HCT116 (cell line): Measurements from ENCODE around the gene TAB3. TPM values are rescaled to one million over a fixed set of nuclear protein-coding genes. Genes with fewer than 3 reads are reported as not detected.

Experiments used
- ATAC-seq: fragments of 200-7000 bp; cut with Tn5 transposase; 2 replicates; pipeline ENCODE4 v1.9.1; 2020; ENCODE audit warnings: mild to moderate bottlenecking, moderate library complexity
- BruUV-seq: library from RNA; stranded (reverse); fragments of 400-500 nt; replicated peaks from 2 replicates; lab custom pipeline; 2021; lab: Mats Ljungman, UMichigan
- CTCF ChIA-PET: fragments of 300-600 bp; sonication (Branson Sonifier 250); formaldehyde crosslinking; loops from one replicate; lab custom pipeline; 2021; ENCODE audit warnings: antibody characterized with exemption; lab: Charles Lee
- POLR2A ChIA-PET: fragments of 300-600, 350-600 bp; sonication (Branson Sonifier 250); formaldehyde crosslinking; loops from one replicate; lab custom pipeline; 2021; ENCODE audit warnings: antibody characterized with exemption; lab: Charles Lee
- RAD21 ChIA-PET, 2 experiments: fragments of 300-600 bp; sonication (Branson Sonifier 250); formaldehyde crosslinking; loops; one replicate each; lab custom pipeline; 2023; ENCODE audit warnings: low total read pairs in 2 of 2; ENCODE audit not compliant: uncharacterized antibody in 2 of 2, unreplicated experiment in 2 of 2, low non-redundant PET in 1 of 2; lab: Charles Lee
- DNase-seq: peaks from one replicate; pipeline ENCODE4 v3.0.0-alpha.2; 2010; ENCODE audit warnings: low read depth, low spot score
- H2AFZ ChIP-seq: fragments of 200-600 bp; shearing (Covaris generic), sonication (generic); 2 replicates; pipeline ENCODE4 v1.6.1; 2017; ENCODE audit warnings: low read depth, mixed run types, mixed read lengths, antibody characterized with exemption, low read length; ENCODE audit not compliant: poor library complexity, severe bottlenecking
- H3K27ac ChIP-seq: 2 replicates; pipeline ENCODE4 v1.5.1; 2012; ENCODE audit warnings: low read depth, low read length
- H3K27me3 ChIP-seq: fragments of 200-600 bp; sonication (generic); 2 replicates; pipeline ENCODE4 v1.6.1; 2016; ENCODE audit warnings: mixed run types, low read length, mixed read lengths; ENCODE audit not compliant: insufficient read depth
- H3K36me3 ChIP-seq, 2 experiments: fragments of 200-500 bp in 1 of 2; fragments of 200-600 bp in 1 of 2; sonication (Bioruptor generic) in 1 of 2; sonication (generic) in 1 of 2; 2 replicates each; pipeline versions ENCODE4 v1.5.1 to v1.6.1; 2014 to 2016; ENCODE audit warnings: low read length in 2 of 2, inconsistent platforms in 1 of 2, mixed read lengths in 1 of 2, mixed run types in 1 of 2; ENCODE audit not compliant: insufficient read depth in 2 of 2, control insufficient read depth in 1 of 2
- H3K4me1 ChIP-seq, 2 experiments: fragments of 200-600 bp in 1 of 2; sonication (generic) in 1 of 2; 2 replicates each; pipeline versions ENCODE4 v1.5.1 to v1.6.1; 2012 to 2017; ENCODE audit warnings: low read length in 2 of 2, inconsistent platforms in 1 of 2, mild to moderate bottlenecking in 1 of 2, mixed read lengths in 1 of 2, mixed run types in 1 of 2, moderate library complexity in 1 of 2; ENCODE audit not compliant: insufficient read depth in 2 of 2, control insufficient read depth in 1 of 2
- H3K4me2 ChIP-seq: fragments of 200-600 bp; sonication (generic); 2 replicates; pipeline ENCODE4 v1.6.1; 2017; ENCODE audit warnings: mixed run types, low read length, mixed read lengths
- H3K4me3 ChIP-seq, 2 experiments: fragments of 200-600 bp in 1 of 2; sonication (generic) in 1 of 2; replicated peaks in 1 of 2; 2 replicates each; pipeline ENCODE4 v1.5.1; 2011 to 2016; ENCODE audit warnings: low read length in 2 of 2, control low read depth in 1 of 2, low read depth in 1 of 2, mild to moderate bottlenecking in 1 of 2, mixed read lengths in 1 of 2, mixed run types in 1 of 2
- H3K79me2 ChIP-seq: fragments of 200-600 bp; sonication (generic); 2 replicates; pipeline ENCODE4 v1.6.1; 2017; ENCODE audit warnings: mild to moderate bottlenecking, mixed run types, low read length, moderate library complexity, mixed read lengths; ENCODE audit not compliant: insufficient read depth
- H3K9ac ChIP-seq: fragments of 200-600 bp; sonication (generic); 2 replicates; pipeline ENCODE4 v1.6.1; 2016; ENCODE audit warnings: low read length, mixed read lengths
- H3K9me2 ChIP-seq: fragments of 200-600 bp; sonication (generic), shearing (Covaris generic); 2 replicates; pipeline ENCODE4 v1.6.1; 2017; ENCODE audit warnings: mixed run types, mild to moderate bottlenecking, moderate library complexity; ENCODE audit not compliant: insufficient read depth
- H3K9me3 ChIP-seq, 2 experiments: fragments of 200-500 bp in 1 of 2; fragments of 200-600 bp in 1 of 2; sonication (Bioruptor generic) in 1 of 2; sonication (generic) in 1 of 2; 2 replicates each; pipeline ENCODE4 v1.6.1; 2014 to 2017; ENCODE audit warnings: low read length in 2 of 2, mixed read lengths in 2 of 2, inconsistent platforms in 1 of 2, low read depth in 1 of 2, mild to moderate bottlenecking in 1 of 2, mixed run types in 1 of 2, moderate library complexity in 1 of 2; ENCODE audit not compliant: control insufficient read depth in 1 of 2, insufficient read depth in 1 of 2
- H4K20me1 ChIP-seq: fragments of 200-600 bp; sonication (generic), shearing (Covaris generic); 2 replicates; pipeline ENCODE4 v1.6.1; 2017; ENCODE audit warnings: mixed run types, mild to moderate bottlenecking, moderate library complexity; ENCODE audit not compliant: insufficient read depth
- ATF3 ChIP-seq: IDR thresholded peaks from 2 replicates; pipeline ENCODE4 v1.6.1; 2012
- CEBPB ChIP-seq: IDR thresholded peaks from 2 replicates; pipeline ENCODE4 v1.6.1; 2012; ENCODE audit warnings: low read depth
- CTCF ChIP-seq, 3 experiments: fragments of 200-600 bp in 1 of 3; sonication (generic) in 1 of 3; IDR thresholded peaks in 2 of 3; conservative IDR thresholded peaks in 1 of 3; 2 replicates each; pipeline ENCODE4 v1.5.1; 2012 to 2017; ENCODE audit warnings: low read depth in 2 of 3, low read length in 2 of 3, antibody characterized with exemption in 1 of 3, borderline replicate concordance in 1 of 3, control low read depth in 1 of 3, mild to moderate bottlenecking in 1 of 3, mixed read lengths in 1 of 3, mixed run types in 1 of 3, moderate library complexity in 1 of 3; ENCODE audit not compliant: insufficient read depth in 1 of 3
- EGR1 ChIP-seq: IDR thresholded peaks from 2 replicates; pipeline ENCODE4 v1.6.1; 2012; ENCODE audit warnings: low read depth
- ELF1 ChIP-seq: IDR thresholded peaks from 2 replicates; pipeline ENCODE4 v1.6.1; 2012; ENCODE audit warnings: low read depth, borderline replicate concordance
- EZH2phosphoT487 ChIP-seq: fragments of 200-600 bp; IDR thresholded peaks from 2 replicates; pipeline ENCODE4 v1.6.1; 2018; ENCODE audit warnings: antibody characterized with exemption, borderline replicate concordance
- FOSL1 ChIP-seq: IDR thresholded peaks from 2 replicates; pipeline ENCODE4 v1.6.1; 2012; ENCODE audit warnings: low read depth
- JUND ChIP-seq: IDR thresholded peaks from 2 replicates; pipeline ENCODE4 v1.6.1; 2012
- POLR2A ChIP-seq: IDR thresholded peaks from 2 replicates; pipeline ENCODE4 v1.7.0; 2011; ENCODE audit warnings: borderline replicate concordance; ENCODE audit not compliant: insufficient read depth, insufficient read length; ENCODE audit errors: extremely low read depth
- SIN3A ChIP-seq: IDR thresholded peaks from 2 replicates; pipeline ENCODE4 v1.6.1; 2012; ENCODE audit warnings: low read depth
- TCF7L2 ChIP-seq: IDR thresholded peaks from 2 replicates; pipeline ENCODE4 v1.7.0; 2011; ENCODE audit warnings: borderline replicate concordance, inconsistent platforms; ENCODE audit not compliant: insufficient read depth, insufficient read length; ENCODE audit errors: extremely low read depth
- YY1 ChIP-seq: IDR thresholded peaks from 2 replicates; pipeline ENCODE4 v1.6.1; 2011; ENCODE audit warnings: low read length, low read depth, moderate library complexity, mild to moderate bottlenecking; ENCODE audit not compliant: insufficient replicate concordance; ENCODE audit errors: extremely low read depth
- ZFX ChIP-seq: fragments of 450-650 bp; IDR thresholded peaks from 2 replicates; pipeline ENCODE4 v1.6.1; 2017
- ZNF274 ChIP-seq: fragments of 200-500 bp; sonication (Bioruptor generic); IDR thresholded peaks from 2 replicates; pipeline ENCODE4 v1.6.1; 2014; ENCODE audit warnings: mild to moderate bottlenecking, low read depth, low read length, inconsistent platforms
- intact Hi-C: fragments of 100-400 bp; cut with micrococcal nuclease; formaldehyde crosslinking; loops from 2 replicates; pipeline ENCODE4 v1.10.0; 2022
- total RNA-seq: library from RNA; stranded (reverse); gene quantifications from one replicate; pipeline ENCODE4 v1.2.1, GENCODE V29; 2021; ENCODE audit not compliant: unreplicated experiment
- TF ChIP-seq, protein P1 (sequence below): IDR thresholded peaks from 2 replicates; pipeline ENCODE4 v1.6.1; 2012; ENCODE audit warnings: low read depth

Gene TAB3
- total RNA-seq, 1 experiment from 2014 or later, result 11.2 TPM

DNA sequence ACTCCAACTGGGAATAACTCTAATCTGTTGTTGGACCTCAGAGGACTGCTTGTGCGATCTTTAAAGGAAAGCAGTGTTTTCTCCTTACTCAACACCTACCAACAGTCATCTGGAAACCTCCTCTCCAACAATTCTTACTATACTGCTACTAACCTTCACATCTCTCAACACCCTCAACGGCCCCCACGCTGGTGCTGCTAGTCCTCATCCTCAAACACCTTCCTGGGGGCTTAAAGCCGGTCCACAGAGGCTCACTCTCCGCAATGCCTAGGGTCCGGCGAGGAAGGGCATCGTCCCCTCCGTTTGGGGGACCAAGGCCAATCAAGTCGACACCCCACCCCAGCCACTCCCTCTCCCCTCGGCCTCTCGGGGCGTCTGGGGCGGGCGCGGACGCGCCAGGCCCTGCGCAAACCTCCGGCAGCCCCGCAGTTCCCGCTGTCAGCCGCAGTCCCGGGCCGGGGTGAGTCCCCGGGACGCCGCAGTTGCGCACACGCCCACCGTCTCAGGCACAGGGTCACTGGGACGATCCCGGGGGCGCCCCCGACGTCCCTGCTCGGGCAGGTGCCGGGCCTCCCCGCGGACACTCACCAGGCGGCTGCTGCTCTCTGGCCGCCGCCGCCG, 418 bp downstream of the TAB3 start:
- TF ChIP-seq SIN3A, result no peak
- peak; percentile 56 for TF ChIP-seq ZFX
- Histone ChIP-seq H3K4me1 (peaks cover 7 to 26% of the 10 kb centered on the region in 2 experiments), H3K4me3 (peak overlapping the region; percentile 63 to 72), H3K36me3 (no peaks in the 10 kb centered on the region), H3K79me2 (peaks cover 16% of the 10 kb centered on the region), H2AFZ (no peak overlapping the region), H3K9me3 (no peaks in the 10 kb centered on the region), H3K27me3 (no peaks in the 10 kb centered on the region), H4K20me1 (no peaks in the 10 kb centered on the region), H3K27ac (peak overlapping the region; percentile 68; the same call in 1 of the 2 replicates), H3K9me2 (no peaks in the 10 kb centered on the region), H3K4me2 (peak overlapping the region; percentile 77), H3K9ac (peak overlapping the region; percentile 69)
- ATAC-seq (peak; percentile 28), DNase-seq (no peak)
- intact Hi-C loops, result no loop called here
- CTCF ChIA-PET, result no interaction called here
- POLR2A ChIA-PET, result no interaction called here
- RAD21 ChIA-PET, result no interaction called here
- BruUV-seq, result no TSS peak

DNA sequence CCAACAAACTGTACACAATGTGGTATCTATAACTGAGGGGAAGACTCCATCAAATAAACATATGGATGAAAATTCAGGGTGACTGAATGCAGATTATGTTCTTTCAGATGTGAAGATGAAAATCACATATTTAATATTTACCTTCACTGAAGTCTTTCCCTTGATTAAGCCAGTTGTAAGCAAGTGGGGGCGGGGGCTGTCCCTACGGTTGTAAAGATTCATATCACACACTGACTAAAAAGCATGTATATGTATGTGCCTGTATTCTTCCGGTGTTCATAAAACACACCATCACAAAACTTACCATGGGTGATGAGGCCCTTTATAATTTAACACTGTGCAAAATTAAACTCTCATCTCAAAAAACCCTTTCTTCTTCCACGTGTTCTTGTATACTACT, 1.3 kb downstream of the TAB3 start:
- DNase-seq (no peak), ATAC-seq (no peak)
- TF ChIP-seq ATF3, result no peak
- TF ChIP-seq SIN3A, result no peak
- TF ChIP-seq, protein P1, sequence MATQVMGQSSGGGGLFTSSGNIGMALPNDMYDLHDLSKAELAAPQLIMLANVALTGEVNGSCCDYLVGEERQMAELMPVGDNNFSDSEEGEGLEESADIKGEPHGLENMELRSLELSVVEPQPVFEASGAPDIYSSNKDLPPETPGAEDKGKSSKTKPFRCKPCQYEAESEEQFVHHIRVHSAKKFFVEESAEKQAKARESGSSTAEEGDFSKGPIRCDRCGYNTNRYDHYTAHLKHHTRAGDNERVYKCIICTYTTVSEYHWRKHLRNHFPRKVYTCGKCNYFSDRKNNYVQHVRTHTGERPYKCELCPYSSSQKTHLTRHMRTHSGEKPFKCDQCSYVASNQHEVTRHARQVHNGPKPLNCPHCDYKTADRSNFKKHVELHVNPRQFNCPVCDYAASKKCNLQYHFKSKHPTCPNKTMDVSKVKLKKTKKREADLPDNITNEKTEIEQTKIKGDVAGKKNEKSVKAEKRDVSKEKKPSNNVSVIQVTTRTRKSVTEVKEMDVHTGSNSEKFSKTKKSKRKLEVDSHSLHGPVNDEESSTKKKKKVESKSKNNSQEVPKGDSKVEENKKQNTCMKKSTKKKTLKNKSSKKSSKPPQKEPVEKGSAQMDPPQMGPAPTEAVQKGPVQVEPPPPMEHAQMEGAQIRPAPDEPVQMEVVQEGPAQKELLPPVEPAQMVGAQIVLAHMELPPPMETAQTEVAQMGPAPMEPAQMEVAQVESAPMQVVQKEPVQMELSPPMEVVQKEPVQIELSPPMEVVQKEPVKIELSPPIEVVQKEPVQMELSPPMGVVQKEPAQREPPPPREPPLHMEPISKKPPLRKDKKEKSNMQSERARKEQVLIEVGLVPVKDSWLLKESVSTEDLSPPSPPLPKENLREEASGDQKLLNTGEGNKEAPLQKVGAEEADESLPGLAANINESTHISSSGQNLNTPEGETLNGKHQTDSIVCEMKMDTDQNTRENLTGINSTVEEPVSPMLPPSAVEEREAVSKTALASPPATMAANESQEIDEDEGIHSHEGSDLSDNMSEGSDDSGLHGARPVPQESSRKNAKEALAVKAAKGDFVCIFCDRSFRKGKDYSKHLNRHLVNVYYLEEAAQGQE, result no peak
- no peak for TF ChIP-seq ZNF274
- no peak for TF ChIP-seq CTCF (IDR thresholded peaks at IDR 0.05 in 2 of 3, conservative IDR thresholded peaks at IDR 0.05 in 1 of 3; ENCODE audit: borderline replicate concordance in 1 of 3, insufficient read depth in 1 of 3, low read depth in 2 of 3, low read length in 2 of 3)
- no peak for TF ChIP-seq YY1
- no peak for TF ChIP-seq ELF1
- no peak for TF ChIP-seq FOSL1
- no peak for TF ChIP-seq EGR1
- no peak for TF ChIP-seq JUND
- TF ChIP-seq CEBPB, result no peak
- no peak for TF ChIP-seq TCF7L2
- TF ChIP-seq EZH2phosphoT487, result no peak
- no peak for TF ChIP-seq POLR2A

More for the DNA sequence above, 1.3 kb downstream of the TAB3 start:
- Histone ChIP-seq H3K36me3 (no peaks in the 10 kb centered on the region), H2AFZ (no peak overlapping the region), H3K9me3 (no peaks in the 10 kb centered on the region), H3K9me2 (no peaks in the 10 kb centered on the region), H3K9ac (0 out of 2 replicates have a peak overlapping the region, but pooled peaks have one; percentile 69), H3K4me1 (peaks cover 4 to 17% of the 10 kb centered on the region in 2 experiments), H4K20me1 (no peaks in the 10 kb centered on the region), H3K27ac (no peak overlapping the region), H3K79me2 (peaks cover 16% of the 10 kb centered on the region), H3K27me3 (no peaks in the 10 kb centered on the region), H3K4me3 (peak overlapping the region; percentile 63 to 72; a peak in 2 of 4 replicates), H3K4me2 (peak overlapping the region; percentile 77)
- ChIA-PET POLR2A (no interaction called here), CTCF (no interaction called here), RAD21 (no interaction called here)
- intact Hi-C loops, result no loop called here
- no TSS peak for BruUV-seq
